ENCODE data around the gene DNAJC5. TPM values are rescaled to one million over a fixed set of nuclear protein-coding genes. Genes with fewer than 3 reads are reported as not detected.
"Not testable (repeated sequence)": the region's sequence is repeated elsewhere in the genome, so short reads cannot be mapped to it uniquely, and the experiment has no call there.

DNAJC5 gene
- total and polyA plus RNA-seq, 5 donors = 32.2 to 51.0 (median 49.5) TPM

GRCh38 chr20:63876489-63877036 lies 18.4 kb upstream of the DNAJC5 start:
- Histone ChIP-seq H3K27ac (ENCODE audit: low read length) (no peak overlapping the region), H3K27me3 (ENCODE audit: control insufficient read depth, insufficient read depth) (no peaks in the 10 kb centered on the region), H3K9me3 (ENCODE audit: control insufficient read depth, low read length) (no peaks in the 10 kb centered on the region), H3K4me3 (ENCODE audit: low read length) (no peak overlapping the region), H3K4me1 (ENCODE audit: control insufficient read depth, insufficient read depth, low read length) (no peaks in the 10 kb centered on the region)
- intact Hi-C loops (cut with DNase I) = no loop called here
- WGBS = 91% methylated on average over 19 of the region's 19 CpGs
- ATAC-seq (no peak), DNase-seq (peak; percentile 14 to 53 (median 33))

GRCh38 chr20:63877755-63878470 lies 17.0 kb upstream of the DNAJC5 start:
- no peak overlapping the region for H3K27ac ChIP-seq (ENCODE audit: low read length)
- WGBS = 83% methylated on average over 32 of the region's 32 CpGs
- no peaks in the 10 kb centered on the region for H3K9me3 ChIP-seq (ENCODE audit: control insufficient read depth, low read length)
- no peak overlapping the region for H3K4me3 ChIP-seq (ENCODE audit: low read length)
- H3K27me3 ChIP-seq (ENCODE audit: control insufficient read depth, insufficient read depth) = no peaks in the 10 kb centered on the region
- DNase-seq = peak; percentile 4 to 50 (median 49)
- no peak for ATAC-seq
- intact Hi-C loops (cut with DNase I) = no loop called here
- H3K4me1 ChIP-seq (ENCODE audit: control insufficient read depth, insufficient read depth, low read length) = no peaks in the 10 kb centered on the region

GRCh38 chr20:63878899-63879663 lies 15.8 kb upstream of the DNAJC5 start:
- H3K9me3 ChIP-seq (ENCODE audit: control insufficient read depth, low read length) = no peaks in the 10 kb centered on the region
- no peaks in the 10 kb centered on the region for H3K4me1 ChIP-seq (ENCODE audit: control insufficient read depth, insufficient read depth, low read length)
- intact Hi-C loops (cut with DNase I) = no loop called here
- H3K4me3 ChIP-seq (ENCODE audit: low read length) = no peak overlapping the region
- H3K27ac ChIP-seq (ENCODE audit: low read length) = no peak overlapping the region
- WGBS = 92% methylated on average over 14 of the region's 14 CpGs
- H3K27me3 ChIP-seq (ENCODE audit: control insufficient read depth, insufficient read depth) = no peaks in the 10 kb centered on the region
- peak in 1 of 3 donors; percentile 11 for DNase-seq
- no peak for ATAC-seq

- DNase-seq = peak in 1 of 3 donors; percentile 20
- 95% methylated on average over 13 of the region's 13 CpGs for WGBS
- H3K27me3 ChIP-seq (ENCODE audit: control insufficient read depth, insufficient read depth); ATAC-seq; H3K4me3 ChIP-seq (ENCODE audit: low read length); H3K4me1 ChIP-seq (ENCODE audit: control insufficient read depth, insufficient read depth, low read length); H3K27ac ChIP-seq (ENCODE audit: low read length); intact Hi-C loops (cut with DNase I); H3K9me3 ChIP-seq (ENCODE audit: control insufficient read depth, low read length): not testable (repeated sequence)
These were observed 14.0 kb upstream of the DNAJC5 start for GRCh38 chr20:63880901-63881300.

- WGBS = 90% methylated on average over 19 of the region's 19 CpGs
- no peak overlapping the region for H3K27ac ChIP-seq (ENCODE audit: low read length)
- DNase-seq (peak in 2 of 3 donors; percentile 22 to 44), ATAC-seq (no peak)
- intact Hi-C loops (cut with DNase I) = no loop called here
- no peaks in the 10 kb centered on the region for H3K27me3 ChIP-seq (ENCODE audit: control insufficient read depth, insufficient read depth)
- H3K4me1 ChIP-seq (ENCODE audit: control insufficient read depth, insufficient read depth, low read length) = no peaks in the 10 kb centered on the region
- H3K9me3 ChIP-seq (ENCODE audit: control insufficient read depth, low read length) = no peaks in the 10 kb centered on the region
- H3K4me3 ChIP-seq (ENCODE audit: low read length) = no peak overlapping the region
These were observed 13.3 kb upstream of the DNAJC5 start for GRCh38 chr20:63881451-63882226.

GRCh38 chr20:63882257-63883200 lies 12.4 kb upstream of the DNAJC5 start:
- Histone ChIP-seq H3K9me3 (ENCODE audit: control insufficient read depth, low read length) (no peaks in the 10 kb centered on the region), H3K4me3 (ENCODE audit: low read length) (no peak overlapping the region), H3K4me1 (ENCODE audit: control insufficient read depth, insufficient read depth, low read length) (no peaks in the 10 kb centered on the region), H3K27me3 (ENCODE audit: control insufficient read depth, insufficient read depth) (no peaks in the 10 kb centered on the region), H3K27ac (ENCODE audit: low read length) (no peak overlapping the region)
- intact Hi-C loops (cut with DNase I) = no loop called here
- peak in 2 of 3 donors; percentile 41 to 42 for DNase-seq
- ATAC-seq = no peak
- 86% methylated on average over 28 of the region's 28 CpGs for WGBS

- intact Hi-C loops (cut with DNase I) = no loop called here
- no peak overlapping the region for H3K4me3 ChIP-seq (ENCODE audit: low read length)
- H3K27me3 ChIP-seq (ENCODE audit: control insufficient read depth, insufficient read depth) = no peaks in the 10 kb centered on the region
- H3K4me1 ChIP-seq (ENCODE audit: control insufficient read depth, insufficient read depth, low read length) = no peaks in the 10 kb centered on the region
- H3K27ac ChIP-seq (ENCODE audit: low read length) = no peak overlapping the region
- DNase-seq (peak in 1 of 3 donors; percentile 6), ATAC-seq (no peak)
- H3K9me3 ChIP-seq (ENCODE audit: control insufficient read depth, low read length) = no peaks in the 10 kb centered on the region
- WGBS = 88% methylated on average over 6 of the region's 6 CpGs
These were observed 11.7 kb upstream of the DNAJC5 start for GRCh38 chr20:63883201-63883593.

- Histone ChIP-seq H3K9me3 (ENCODE audit: control insufficient read depth, low read length) (no peaks in the 10 kb centered on the region), H3K4me3 (ENCODE audit: low read length) (no peak overlapping the region), H3K27me3 (ENCODE audit: control insufficient read depth, insufficient read depth) (no peaks in the 10 kb centered on the region), H3K27ac (ENCODE audit: low read length) (no peak overlapping the region), H3K4me1 (ENCODE audit: control insufficient read depth, insufficient read depth, low read length) (no peaks in the 10 kb centered on the region)
- DNase-seq (peak; percentile 42 to 77 (median 70)), ATAC-seq (peak; percentile 73 to 80)
- WGBS = 77% methylated on average over 21 of the region's 21 CpGs
- intact Hi-C loops (cut with DNase I) = no loop called here
These were observed 10.2 kb upstream of the DNAJC5 start for GRCh38 chr20:63884506-63885263.

- no peaks in the 10 kb centered on the region for H3K27me3 ChIP-seq (ENCODE audit: control insufficient read depth, insufficient read depth)
- no peak overlapping the region for H3K27ac ChIP-seq (ENCODE audit: low read length)
- intact Hi-C loops (cut with DNase I) = no loop called here
- DNase-seq (peak in 2 of 3 donors; percentile 35 to 43), ATAC-seq (no peak)
- H3K4me3 ChIP-seq (ENCODE audit: low read length) = no peak overlapping the region
- H3K4me1 ChIP-seq (ENCODE audit: control insufficient read depth, insufficient read depth, low read length) = no peaks in the 10 kb centered on the region
- WGBS = 86% methylated on average over 27 of the region's 27 CpGs
- no peaks in the 10 kb centered on the region for H3K9me3 ChIP-seq (ENCODE audit: control insufficient read depth, low read length)
These were observed 9.5 kb upstream of the DNAJC5 start for GRCh38 chr20:63885264-63886053.

Data from right cardiac atrium (tissue), 5 donors.